Dermis lymphatic vessel endothelial cell (primary cell): Measurements from ENCODE around the gene ANKRD13D. TPM values are rescaled to one million over a fixed set of nuclear protein-coding genes. Genes with fewer than 3 reads are reported as not detected.

Experiments used
- total RNA-seq: library from RNA; depleted of rRNA; stranded (reverse); fragments of >200 nt; gene quantifications from 2 replicates; pipeline ENCODE4 v1.2.1, GENCODE V29; 2014

ANKRD13D gene
- total RNA-seq = 18.6 and 25.5 TPM in 2 replicates

DNA sequence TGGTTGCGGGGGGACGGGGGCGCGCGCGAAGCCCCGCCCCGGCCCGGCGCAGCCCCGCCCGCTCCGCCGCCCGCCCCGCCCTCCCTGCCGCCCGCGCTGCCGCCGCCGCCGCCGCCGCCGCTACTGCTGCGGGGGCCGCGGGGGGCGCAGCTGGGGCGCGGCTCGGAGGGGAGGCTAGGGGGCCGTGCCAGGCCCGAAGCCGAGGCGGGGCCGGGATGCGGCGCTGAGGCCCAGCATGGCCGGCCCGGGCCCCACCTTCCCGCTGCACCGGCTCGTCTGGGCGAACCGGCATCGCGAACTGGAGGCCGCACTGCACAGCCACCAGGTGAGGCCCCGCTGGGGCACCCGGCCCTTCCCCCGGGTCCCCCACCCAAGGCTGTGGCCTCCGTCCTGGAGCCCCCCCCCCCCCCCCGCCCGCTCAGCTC lies at the start of gene ANKRD13D:
ANKRD13D (plus strand) TSS at position 78 of the 425 bp plus-strand sequence; CDS start at position 236, 158 bp downstream.

DNA sequence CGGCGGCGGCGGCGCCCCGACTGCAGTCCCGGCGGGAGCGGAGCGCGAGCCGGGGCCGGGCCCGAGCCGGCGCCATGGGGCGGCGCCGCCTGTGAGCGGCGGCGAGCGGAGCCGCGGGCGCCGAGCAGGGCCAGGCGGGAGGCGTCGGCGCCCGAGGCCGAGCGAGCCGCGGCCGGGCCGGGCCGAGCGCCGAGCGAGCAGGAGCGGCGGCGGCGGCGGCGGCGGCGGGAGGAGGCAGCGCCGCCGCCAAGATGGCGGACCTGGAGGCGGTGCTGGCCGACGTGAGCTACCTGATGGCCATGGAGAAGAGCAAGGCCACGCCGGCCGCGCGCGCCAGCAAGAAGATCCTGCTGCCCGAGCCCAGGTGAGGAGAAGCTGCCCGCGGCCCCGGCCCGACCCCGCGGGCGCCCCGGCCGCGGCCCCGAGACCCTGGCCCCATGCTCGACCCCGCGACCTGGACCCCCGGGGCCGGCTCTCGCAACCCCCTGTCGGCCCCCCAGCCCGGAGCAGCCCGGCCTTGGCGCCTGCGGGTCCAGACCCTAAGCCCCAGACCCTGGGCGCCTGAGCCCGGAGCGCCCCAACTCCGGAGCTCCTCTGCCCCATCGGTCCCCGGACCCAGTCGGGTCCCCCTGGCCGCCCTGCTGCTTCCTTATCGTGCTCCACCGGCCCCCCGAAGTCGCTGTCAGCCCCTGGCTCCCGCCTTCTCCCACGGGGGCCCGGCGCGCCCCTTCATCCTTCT lies 22.5 kb upstream of the ANKRD13D start, which contains the start of gene GRK2:
GRK2 (plus strand) TSS at position 25 of the 739 bp plus-strand sequence; CDS start at position 252, 227 bp downstream.

DNA sequence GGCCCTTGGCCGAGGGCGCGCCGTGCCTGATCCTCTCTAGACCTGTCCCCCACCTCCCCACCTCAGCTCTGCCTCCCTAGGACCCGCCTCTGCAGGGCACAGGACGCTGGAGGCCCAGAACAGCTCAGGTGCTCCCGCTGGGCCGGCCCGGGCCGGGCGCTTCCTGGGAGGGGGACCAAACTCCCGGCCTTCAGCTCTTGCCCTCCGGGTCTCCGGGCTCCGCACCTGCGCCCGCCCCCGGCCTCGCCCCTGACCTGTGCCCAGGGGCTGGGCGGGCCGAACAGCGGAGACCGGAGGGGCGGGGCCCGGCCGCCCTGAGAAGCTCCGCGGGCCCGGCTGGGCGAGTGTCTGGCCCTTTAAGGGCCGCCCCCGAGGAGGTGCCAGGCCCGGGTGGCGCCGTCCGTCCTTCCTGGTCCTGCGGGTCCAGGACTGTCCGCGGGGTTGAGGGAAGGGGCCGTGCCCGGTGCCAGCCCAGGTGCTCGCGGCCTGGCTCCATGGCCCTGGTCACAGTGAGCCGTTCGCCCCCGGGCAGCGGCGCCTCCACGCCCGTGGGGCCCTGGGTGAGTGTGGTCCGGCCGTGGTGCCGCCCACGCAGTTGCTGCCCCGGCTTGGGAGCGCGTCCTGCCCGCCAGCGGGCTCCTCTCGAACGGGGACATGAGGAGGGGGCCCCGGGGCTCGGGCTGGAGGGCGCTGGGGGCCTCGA lies 14.2 kb downstream of the ANKRD13D start, which contains the start of gene SSH3:
SSH3 (plus strand) TSS at position 399 of the 703 bp plus-strand sequence; CDS start at position 495, 96 bp downstream.

Other genes starting within 250 kb of the ANKRD13D start
- gene RHOD, start 232.5 kb upstream of the ANKRD13D start, total RNA-seq = 15.3 and 17.4 TPM in 2 replicates
- 34.0 and 40.5 TPM in 2 replicates for gene KDM2A, start 170.0 kb upstream of the ANKRD13D start, total RNA-seq
- gene GRK2, start 22.8 kb upstream of the ANKRD13D start, total RNA-seq = 22.9 and 26.1 TPM in 2 replicates
- 7.8 and 10.2 TPM in 2 replicates for gene SSH3, start 14.2 kb downstream of the ANKRD13D start, total RNA-seq
- gene POLD4, start 64.2 kb downstream of the ANKRD13D start, total RNA-seq = 22.0 and 30.9 TPM in 2 replicates
- 2.0 and 2.4 TPM in 2 replicates for gene CLCF1, start 84.3 kb downstream of the ANKRD13D start, total RNA-seq
- gene RAD9A, start 102.7 kb downstream of the ANKRD13D start, total RNA-seq = 4.3 and 4.8 TPM in 2 replicates
- gene PPP1CA, start 112.6 kb downstream of the ANKRD13D start, total RNA-seq = 233 and 254 TPM in 2 replicates
- gene TBC1D10C, start 114.8 kb downstream of the ANKRD13D start, total RNA-seq = 0.09 and 0.22 TPM in 2 replicates
- 0.09 and 0.22 TPM in 2 replicates for gene CARNS1, start 126.4 kb downstream of the ANKRD13D start, total RNA-seq
- 25.0 and 26.3 TPM in 2 replicates for gene RPS6KB2, start 139.2 kb downstream of the ANKRD13D start, total RNA-seq
- gene PTPRCAP, start 148.4 kb downstream of the ANKRD13D start, total RNA-seq = 0.11 and 0.43 TPM in 2 replicates
- 122 and 145 TPM in 2 replicates for gene CORO1B, start 154.2 kb downstream of the ANKRD13D start, total RNA-seq
- gene GPR152, start 163.4 kb downstream of the ANKRD13D start, total RNA-seq = not detected in 2 replicates
- 1.5 and 2.0 TPM in 2 replicates for gene CABP4, start 166.1 kb downstream of the ANKRD13D start, total RNA-seq
- 21.1 and 21.8 TPM in 2 replicates for gene TMEM134, start 179.9 kb downstream of the ANKRD13D start, total RNA-seq
- 101 TPM in 2 replicates for gene AIP, start 193.7 kb downstream of the ANKRD13D start, total RNA-seq
- gene PITPNM1, start 216.1 kb downstream of the ANKRD13D start, total RNA-seq = 2.8 and 3.1 TPM in 2 replicates
- 10.3 and 23.1 TPM in 2 replicates for gene CDK2AP2, start 218.9 kb downstream of the ANKRD13D start, total RNA-seq
- gene CABP2, start 234.1 kb downstream of the ANKRD13D start, total RNA-seq = not detected in 2 replicates